GM12864 (cell line): ENCODE results near the gene XPO1.
"Not testable (repeated sequence)": the region's sequence is repeated elsewhere in the genome, so short reads cannot be mapped to it uniquely, and the experiment has no call there.

Experiments used
- DNase-seq: peaks from one replicate; pipeline ENCODE4 v3.0.0-alpha.2; 2011; ENCODE audit warnings: low read depth
- H3K4me3 ChIP-seq: 2 replicates; pipeline ENCODE4 v1.5.1; 2011; ENCODE audit warnings: mild to moderate bottlenecking, low read depth, low read length, control low read depth
- CTCF ChIP-seq: IDR thresholded peaks from 2 replicates; pipeline ENCODE4 v1.5.1; 2011; ENCODE audit warnings: low read depth, mild to moderate bottlenecking, moderate library complexity, low read length, control low read depth, inconsistent platforms; ENCODE audit errors: missing control alignments

XPO1 gene

GRCh38 chr2:61461404-61461803 is 76.8 kb downstream of the XPO1 start:
- TF ChIP-seq CTCF, result no peak
- no peak overlapping the region for H3K4me3 ChIP-seq
- DNase-seq, result no peak

GRCh38 chr2:61460163-61460562 is 78.0 kb downstream of the XPO1 start:
- H3K4me3 ChIP-seq, result no peak overlapping the region
- no peak for DNase-seq
- no peak for TF ChIP-seq CTCF

GRCh38 chr2:61456746-61457420 is 81.3 kb downstream of the XPO1 start:
- H3K4me3 ChIP-seq, result no peak overlapping the region
- no peak for TF ChIP-seq CTCF
- DNase-seq, result no peak

GRCh38 chr2:61456070-61456745 is 81.9 kb downstream of the XPO1 start:
- DNase-seq, result no peak
- no peak for TF ChIP-seq CTCF
- H3K4me3 ChIP-seq, result no peak overlapping the region

GRCh38 chr2:61454972-61455371 is 83.2 kb downstream of the XPO1 start:
- DNase-seq, H3K4me3 ChIP-seq: not testable (repeated sequence)

GRCh38 chr2:61454383-61454782 is 83.8 kb downstream of the XPO1 start:
- no peak for TF ChIP-seq CTCF
- H3K4me3 ChIP-seq, result no peak overlapping the region
- DNase-seq, result no peak

- DNase-seq, result no peak
- TF ChIP-seq CTCF, result no peak
- no peak overlapping the region for H3K4me3 ChIP-seq
Measured at GRCh38 chr2:61452392-61452791, 85.8 kb downstream of the XPO1 start.
